HG02870 (cell line): ENCODE data around the gene NDE1.

Experiments
- ATAC-seq: cut with Tn5 transposase; IDR thresholded peaks from one replicate; pipeline ENCODE4 v1.9.1; 2021; ENCODE audit warnings: mild to moderate bottlenecking, moderate library complexity; ENCODE audit not compliant: unreplicated experiment

Gene NDE1

DNA sequence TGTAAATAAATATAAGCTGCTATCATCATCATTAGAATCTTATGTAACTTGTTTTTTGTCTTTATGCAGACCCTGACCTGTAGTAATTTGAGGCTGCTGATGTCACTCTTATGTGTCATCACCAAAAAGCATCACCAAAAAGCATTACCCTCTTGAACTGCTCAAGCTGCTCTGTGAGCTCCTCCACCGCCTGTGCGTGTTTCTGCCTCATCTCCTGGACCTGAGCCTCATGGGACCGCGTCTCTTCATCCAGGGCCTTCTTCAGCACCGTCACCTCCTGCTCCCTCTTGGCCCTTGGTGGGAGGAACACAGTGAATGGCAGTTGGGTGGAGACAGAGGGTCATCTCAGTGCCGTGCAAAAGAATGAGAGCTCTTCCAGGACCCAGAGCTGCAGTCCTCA lies 82.4 kb downstream of the NDE1 start:
- no peak for ATAC-seq

DNA sequence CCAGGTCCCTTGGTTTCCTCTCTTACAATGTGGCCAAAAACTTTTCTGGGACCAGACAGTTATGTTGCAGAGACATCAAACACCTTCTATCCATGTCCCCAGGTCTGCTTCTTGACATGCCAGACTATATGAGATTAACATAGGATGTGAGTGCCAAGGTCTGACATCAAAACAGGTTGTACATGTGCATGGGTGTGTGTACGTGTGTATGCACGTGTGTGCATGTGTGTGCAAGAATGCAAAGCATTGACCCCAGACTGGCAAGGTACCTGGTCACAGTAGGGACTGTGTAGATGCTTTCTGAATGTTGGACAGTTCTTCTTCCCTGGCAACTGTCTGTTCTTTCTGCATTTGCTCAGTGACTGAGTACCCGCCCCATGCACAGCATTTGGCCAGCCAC lies 85.6 kb downstream of the NDE1 start:
- ATAC-seq: no peak

DNA sequence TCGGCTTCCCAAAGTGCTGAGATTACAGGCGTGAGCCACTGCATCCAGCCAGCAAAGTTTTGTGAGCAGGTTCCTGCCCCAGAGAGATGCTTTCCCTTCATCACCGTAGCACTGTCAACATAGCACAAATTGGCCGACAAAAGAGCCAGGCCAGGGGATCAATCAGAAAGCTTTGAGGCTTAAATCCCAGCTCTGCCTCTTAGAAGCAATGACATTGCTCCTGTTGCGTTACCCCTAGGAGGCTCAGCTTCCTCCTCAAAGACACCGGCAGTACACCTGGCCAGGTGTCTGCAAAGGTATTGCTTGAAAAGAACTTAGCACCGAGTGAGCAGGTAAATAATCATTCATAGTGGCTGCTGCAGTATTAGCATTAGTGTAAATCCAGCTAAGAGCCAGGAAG lies 86.5 kb downstream of the NDE1 start:
- no peak for ATAC-seq

DNA sequence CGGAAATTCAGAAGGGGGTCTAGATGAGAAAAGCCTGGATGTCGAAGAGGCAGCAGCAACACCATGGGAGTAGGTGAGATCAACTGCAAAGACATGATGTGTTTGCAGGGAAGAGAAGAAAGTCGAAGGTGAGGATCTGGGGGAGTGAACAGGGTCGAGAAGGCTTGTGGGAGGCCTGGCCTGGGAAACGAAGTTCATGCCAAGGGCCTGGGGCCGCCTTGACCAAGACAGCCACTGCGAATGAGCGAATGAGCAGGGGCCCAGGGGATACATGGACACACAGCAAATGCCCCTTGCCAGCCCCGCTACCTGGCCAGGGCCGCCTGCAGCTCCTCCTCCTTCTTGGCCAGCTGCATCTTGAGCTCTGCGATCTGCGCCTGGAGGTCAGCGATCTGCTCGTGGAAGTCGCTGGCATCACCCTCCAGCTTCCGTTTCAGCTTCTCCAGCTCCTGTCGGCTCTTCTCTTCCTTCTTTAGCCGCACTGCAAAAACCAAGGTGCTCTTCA lies 87.1 kb downstream of the NDE1 start:
- no peak for ATAC-seq

DNA sequence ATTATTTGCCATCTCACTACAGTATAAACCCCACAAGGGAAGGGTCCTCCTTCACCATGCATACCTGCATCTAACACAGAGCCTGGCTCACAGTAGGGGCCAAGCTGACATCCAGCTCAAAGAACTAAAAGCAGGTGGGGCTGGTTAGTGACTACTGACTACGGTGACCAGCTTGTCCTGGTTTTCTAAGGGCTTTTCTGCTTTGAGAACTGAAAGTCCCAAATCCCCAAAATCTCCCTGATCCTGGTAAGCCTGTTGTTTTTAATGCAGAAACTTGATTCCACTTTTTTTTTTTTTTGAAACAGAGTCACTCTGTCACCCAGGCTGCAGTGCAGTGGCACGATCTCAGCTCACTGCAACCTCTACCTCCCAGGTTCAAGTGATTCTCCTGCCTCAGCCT lies 89.4 kb downstream of the NDE1 start:
- ATAC-seq: no peak

DNA sequence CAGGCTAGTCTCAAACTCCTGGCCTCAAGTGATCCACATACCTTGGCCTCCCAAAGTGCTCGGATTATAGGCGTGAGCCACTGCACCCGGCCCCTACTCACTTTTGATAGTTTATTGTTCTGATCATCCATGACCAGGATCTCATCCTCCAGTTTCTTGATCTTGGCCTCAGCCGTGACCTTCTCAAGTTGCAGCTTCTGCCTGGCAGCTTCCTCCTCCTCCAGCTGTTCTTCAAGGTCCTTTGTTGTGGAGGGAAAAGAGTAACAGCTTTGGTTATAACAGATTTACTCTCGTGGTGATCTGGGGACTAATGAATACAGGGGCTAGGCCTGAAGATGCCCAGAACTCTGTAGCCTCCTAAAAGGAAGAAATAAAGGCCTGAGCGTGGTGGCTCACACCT lies 89.9 kb downstream of the NDE1 start:
- ATAC-seq: no peak

DNA sequence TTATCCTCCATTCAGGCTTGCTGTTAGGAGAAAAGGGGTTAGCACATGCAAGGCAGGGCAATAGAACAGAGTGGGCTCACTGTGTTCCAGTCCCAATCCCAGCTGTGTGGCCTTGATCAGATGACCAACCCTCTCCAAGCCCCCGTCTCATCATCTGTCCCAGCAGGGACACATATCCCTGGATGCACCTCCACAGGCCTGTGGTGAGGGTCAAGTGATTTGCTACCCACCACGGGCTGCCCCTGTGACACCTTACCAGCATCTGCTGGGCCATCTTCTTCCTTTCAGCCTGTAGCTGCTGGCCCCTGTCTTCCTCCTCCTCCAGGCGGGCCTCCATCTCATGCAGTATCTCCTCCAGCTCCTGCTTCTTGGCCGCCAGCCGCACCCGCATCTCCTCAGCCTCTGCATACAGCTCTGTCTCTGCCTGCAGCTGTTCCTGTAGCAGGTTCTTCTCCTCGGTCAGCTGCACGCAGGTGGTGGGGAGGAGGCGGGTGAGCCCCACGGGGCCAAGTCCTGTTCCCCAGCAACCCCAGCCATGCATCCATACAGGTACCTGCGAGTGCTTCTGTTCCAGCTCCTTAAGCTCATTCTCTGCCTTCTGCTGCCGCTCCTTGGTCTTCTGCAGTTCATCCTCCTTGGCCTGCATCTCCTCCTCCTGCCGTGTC lies 91.3 kb downstream of the NDE1 start:
- ATAC-seq: no peak

DNA sequence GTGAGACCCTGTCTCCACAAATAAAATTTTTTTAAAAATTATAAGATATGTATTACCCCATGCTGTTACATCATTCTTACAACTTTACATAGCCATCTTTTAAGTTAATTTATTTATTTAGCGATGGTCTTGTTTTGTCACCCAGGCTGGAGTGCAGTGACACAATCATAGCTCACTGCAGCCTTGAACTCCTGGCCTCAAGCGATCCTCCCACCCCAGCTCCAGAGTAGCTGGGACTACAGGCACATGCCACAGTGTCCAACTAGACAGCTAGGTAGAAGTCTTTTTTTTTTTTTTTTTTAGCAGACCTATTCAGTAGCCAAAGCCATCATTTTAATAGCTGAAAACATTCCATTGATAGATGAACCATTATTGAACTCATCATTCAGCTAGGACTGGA lies 92.7 kb downstream of the NDE1 start:
- no peak for ATAC-seq

DNA sequence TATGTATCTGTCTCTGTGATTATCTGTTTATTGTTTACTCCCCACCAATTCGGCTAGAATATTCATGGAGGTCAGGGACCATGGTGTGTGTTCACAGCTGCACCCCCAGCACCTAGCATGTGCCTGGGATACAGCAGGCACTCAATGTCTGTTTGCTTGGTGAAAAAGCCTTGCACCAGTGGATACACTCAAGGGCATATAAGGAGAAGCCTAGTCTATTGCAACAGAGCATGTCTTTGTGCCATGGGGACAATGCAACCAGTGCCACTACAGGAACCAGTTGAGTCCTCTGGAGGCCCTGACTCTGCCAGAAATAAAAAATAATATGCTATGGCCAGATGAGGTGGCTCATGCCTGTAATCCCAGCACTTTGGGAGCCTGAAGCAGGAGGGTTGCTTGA lies 93.6 kb downstream of the NDE1 start:
- ATAC-seq: no peak

DNA sequence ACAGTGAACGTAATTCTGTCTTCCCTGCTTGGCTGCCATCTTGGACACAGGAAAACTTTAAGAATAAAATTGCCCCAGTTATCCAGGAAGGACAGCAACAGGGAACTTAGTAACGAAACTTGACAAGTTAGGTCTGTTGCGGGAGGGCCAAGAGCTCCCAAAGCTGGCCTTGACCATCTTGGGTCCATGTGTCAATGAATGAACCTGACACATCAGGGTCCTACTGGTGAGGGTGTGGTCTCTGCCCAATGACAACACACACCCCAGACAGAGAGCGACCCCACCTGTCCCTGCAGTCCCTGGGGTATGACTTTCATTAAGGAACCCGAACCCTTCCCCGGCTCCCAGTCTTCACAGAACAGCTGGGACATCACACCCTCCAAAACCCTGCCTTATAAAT lies 96.3 kb downstream of the NDE1 start:
- ATAC-seq: no peak

DNA sequence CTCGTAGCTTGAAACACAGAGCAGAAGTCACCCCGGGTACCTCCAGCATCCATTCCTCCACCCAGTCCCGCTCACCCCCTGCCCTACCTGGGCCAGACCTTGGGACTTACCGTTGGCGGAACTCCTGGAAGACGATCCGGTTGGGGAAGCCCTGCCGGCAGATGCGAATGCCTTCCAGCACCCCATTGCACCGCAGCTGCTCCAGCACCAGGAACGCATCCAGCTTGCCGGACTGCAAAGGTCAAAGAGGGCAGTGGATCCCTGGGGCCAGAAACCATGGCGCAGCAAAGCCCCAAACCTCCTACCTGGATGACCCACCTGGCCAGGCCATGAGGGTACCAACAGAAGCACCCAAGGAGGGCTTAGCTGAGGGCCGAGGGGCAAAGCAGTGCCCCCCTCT lies 97.9 kb downstream of the NDE1 start:
- no peak for ATAC-seq

DNA sequence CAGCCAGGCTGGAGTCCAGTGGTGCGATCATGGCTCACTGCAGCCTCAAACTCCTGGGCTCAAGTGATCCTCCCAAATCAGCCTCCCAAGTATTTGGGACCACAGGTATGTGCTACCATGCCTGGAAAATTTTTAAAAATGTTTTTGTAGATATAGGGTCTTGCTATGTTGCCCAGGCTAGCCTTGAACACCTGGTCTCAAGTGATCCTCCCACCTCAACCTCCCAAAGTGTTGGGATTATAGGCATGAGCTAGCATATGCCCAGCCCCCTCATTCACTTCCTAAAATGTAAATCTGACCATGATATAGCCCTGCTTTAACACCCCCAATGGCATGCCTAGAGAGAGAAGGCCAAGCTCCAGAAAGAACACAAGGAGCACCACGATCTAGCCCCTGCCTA lies 98.6 kb downstream of the NDE1 start:
- ATAC-seq: no peak

DNA sequence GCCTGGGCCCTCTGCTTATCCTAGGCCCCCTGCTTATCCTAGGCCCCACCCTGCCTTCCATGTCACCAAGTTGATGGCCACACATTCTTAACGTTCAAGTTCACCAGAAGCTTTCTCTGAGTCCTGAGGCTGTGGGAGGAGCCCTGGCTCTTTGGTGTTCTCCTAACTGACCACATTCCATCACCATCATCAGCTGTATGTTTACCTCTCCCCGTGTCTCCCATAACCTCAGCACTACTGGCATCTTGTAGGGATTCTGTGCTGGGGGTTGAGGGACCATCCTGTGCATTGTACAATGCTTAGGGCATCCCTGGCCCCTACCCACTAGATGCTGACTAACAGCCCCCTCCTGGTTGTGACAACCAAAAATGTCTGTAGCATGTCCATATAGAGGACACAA lies 99.3 kb downstream of the NDE1 start:
- ATAC-seq: no peak

DNA sequence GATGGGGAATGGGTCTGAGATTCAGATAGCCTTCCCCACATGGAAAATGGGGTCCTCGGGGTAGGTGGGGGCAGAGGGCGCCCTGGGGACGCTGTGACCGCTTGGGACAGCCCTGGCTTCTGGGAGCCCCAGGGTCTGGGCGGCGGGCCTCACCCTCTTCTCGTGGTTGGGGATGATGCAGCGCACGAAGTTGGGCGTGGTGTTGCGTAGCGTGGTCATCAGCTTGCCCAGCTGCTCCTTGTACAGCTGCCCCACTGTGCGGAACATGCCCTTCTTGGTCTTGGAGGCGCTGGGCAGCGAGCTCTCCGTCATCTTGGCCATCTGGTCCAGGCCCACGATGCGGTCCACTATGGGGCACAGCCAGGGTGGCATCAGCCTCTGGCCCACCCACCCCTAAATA lies 99.9 kb downstream of the NDE1 start:
- no peak for ATAC-seq

DNA sequence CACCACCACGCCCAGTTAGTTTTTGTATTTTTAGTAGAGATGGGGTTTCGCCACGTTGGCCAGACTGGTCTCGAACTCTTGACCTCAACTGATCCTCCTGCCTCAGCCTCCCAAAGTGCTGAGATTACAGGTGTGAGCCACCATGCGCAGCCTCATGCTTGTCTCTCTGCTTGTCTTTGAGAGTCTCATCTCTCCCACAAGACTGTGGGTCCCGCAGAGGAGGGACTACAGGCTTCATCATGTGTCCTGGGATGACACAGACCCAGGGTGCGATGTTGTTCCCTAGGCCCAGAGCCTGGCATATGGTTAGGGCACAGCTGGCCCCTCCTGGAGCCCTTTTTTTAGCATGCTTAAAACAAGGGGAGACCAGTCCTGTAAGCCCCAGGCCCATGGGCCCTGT lies 101.9 kb downstream of the NDE1 start:
- ATAC-seq: no peak

DNA sequence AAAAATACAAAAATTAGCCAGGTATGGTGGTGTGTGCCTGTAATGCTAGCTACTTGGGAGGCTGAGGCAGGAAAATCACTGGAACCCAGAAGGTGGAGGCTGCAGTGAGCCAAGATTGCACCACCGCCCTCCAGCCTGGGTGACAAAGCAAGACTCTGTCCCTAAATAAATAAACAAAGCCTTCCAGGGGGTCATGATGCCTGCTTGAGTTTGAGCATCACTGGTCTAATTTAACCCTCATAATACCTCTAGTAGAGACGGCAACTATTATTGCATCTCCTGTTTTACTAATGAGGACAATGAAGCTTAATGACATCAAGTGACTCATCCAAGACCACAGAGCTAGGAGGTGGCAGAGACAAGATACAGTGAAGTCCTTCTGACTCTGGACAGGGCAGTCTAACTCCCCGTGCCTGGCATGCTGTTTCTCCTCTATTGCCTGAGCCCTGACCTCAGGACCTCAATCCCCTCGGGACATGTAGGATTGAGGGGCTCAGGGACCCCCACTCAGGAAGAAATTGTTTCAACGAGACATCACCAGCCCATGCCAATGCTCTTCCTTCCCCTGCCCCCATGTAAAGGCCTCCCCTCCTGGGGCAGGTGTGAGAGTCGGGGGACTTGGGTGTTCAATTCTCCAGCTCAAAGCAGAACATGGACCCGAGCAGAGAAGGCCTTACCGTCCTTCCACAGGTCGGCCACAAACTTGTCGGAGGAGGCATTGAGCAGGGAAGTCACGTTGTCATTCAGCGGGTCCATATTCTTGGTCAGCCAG lies 102.9 kb downstream of the NDE1 start:
- no peak for ATAC-seq

DNA sequence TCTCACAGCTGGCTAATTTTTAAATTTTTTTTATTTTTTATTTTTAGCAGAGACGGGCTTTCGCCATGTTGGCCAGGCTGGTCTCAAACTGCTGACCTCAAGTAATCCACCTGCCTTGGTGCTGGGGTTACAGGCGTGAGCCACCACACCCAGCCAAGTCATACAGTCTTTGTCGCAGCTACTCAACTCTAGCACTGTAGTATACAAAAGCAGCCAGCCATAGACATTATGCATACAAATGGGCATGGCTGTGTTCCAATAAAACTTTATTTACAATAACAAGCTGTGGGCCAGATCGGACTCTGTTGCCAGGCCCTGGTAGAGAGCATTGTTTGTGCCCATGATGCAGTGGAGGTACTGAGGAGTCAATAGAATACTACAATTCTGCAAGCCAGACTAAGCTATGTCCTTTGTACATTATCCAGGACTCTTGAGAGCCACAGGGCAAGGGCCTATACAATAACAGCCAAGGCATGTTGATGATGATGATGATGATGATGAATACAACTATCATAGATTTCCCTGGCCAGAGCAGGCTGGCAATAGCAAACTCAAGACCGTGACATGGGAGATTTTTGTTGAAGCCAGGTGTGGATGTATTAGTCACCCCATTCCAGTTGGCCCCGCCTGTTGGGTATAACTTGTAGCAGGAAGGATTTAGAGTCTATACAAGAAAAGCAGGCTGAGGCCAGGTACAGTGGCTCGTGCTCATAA lies 104.9 kb downstream of the NDE1 start:
- no peak for ATAC-seq

DNA sequence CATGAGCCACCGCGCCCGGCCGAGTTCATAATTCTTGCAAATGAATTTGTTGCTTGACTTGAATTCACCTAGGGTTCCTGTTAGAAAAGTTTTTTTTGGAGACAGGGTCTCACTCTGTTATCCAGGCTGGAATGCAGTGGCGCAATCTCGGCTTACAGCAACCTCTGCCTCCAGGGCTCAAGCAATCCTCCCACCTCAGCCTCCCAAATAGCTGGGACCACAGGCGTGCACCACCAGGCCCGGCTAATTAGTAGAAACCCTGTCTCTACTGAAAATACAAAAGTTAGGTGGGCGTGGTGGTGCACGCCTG lies 107.0 kb downstream of the NDE1 start:
- no peak for ATAC-seq

DNA sequence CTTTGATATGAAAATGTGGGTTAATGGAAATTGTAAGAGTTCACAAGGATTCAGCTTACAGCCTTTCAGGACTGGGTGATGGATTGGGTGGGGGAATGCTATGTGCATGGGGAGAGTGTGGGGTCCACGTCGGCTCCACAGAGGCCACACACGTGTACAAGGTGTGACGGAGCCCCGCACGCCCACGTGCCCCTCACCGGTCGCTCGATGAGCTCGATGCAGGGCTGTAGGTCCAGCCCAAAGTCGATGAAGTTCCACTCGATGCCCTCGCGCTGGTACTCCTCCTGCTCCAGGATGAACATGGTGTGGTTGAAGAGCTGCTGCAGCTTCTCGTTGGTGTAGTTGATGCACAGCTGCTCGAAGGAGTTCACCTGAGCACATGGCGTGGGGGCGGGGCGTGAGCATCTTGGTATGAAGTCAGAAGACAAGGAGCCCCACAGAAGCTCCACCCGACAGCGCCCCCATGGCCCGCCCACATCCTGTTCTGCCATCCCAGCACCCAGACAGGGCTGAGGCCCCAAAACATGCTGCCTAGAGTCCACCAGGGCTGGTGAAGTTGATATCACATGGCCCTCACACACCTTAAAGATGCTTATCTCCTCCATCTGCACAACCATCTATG lies 107.7 kb downstream of the NDE1 start:
- no peak for ATAC-seq

DNA sequence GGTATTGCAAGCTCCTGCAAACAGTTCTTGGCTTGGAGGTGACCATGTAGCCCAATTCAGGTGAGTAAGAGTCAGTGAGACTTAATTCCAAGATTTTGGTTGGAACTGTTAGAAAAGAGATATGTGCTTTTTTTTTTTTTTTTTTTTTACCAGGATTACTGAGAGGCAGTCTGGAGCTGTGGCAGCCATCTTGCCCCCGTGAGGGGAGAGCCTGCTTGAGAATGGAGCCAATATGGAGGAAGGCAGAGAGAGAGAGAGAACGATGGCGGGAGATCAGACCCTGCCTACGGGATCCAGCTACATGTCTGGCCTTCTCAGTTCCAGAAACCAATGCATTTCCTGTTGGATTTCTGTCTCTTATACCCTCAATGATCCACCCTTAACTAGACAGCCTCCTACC lies 109.0 kb downstream of the NDE1 start:
- ATAC-seq: no peak

DNA sequence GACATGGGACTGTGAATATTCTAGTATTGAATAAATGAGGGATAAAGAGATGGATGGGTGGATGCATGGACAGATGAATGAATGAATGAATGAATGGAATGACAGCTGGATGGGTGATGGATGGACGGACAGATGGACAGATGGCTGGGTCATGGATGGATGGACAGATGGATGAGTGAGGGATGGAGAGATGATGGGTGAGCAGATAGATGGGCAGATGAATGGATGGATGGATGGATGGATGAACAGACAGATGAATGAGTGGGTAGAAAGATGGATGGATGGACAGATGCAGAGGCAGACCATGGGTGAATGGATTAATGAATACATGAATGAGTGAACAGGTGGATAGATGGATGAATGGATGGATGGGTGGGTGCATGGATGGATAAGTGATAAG lies 110.1 kb downstream of the NDE1 start:
- ATAC-seq: no peak

DNA sequence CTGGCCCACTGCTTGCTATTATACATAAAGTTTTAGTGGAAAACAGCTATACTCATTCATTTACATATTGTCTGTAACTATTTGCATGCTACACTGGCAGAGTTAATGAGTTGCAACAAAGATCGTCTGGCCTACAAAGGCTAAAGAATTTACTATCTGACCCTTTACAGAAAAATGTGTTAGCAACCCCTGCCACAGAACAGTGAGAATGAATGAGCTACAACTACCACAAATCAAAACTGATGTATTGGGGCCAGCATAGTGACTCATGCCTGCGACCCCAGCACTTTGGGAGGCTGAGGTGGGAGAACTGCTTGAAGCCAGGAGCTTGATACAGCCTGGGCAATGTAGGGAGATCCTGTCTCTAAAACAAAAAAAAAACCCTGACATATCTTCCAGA lies 114.1 kb downstream of the NDE1 start:
- ATAC-seq: no peak
